IMR-90 (cell line): ENCODE measurements around the gene AHCTF1.

Source experiments
- BHLHE40 ChIP-seq: fragments of 150-350 bp; IDR thresholded peaks from 2 replicates; pipeline ENCODE4 v1.6.1; 2016; ENCODE audit warnings: mild to moderate bottlenecking, low read depth, low read length
- CEBPB ChIP-seq: IDR thresholded peaks from 2 replicates; pipeline ENCODE4 v1.6.1; 2012; ENCODE audit warnings: low read depth, low read length, improper control_type of control experiment
- CHD1 ChIP-seq: IDR thresholded peaks from 2 replicates; pipeline ENCODE4 v1.6.1; 2012; ENCODE audit warnings: low read depth, low read length, improper control_type of control experiment
- CTCF ChIP-seq: conservative IDR thresholded peaks from 2 replicates; pipeline ENCODE4 v1.5.1; 2012; ENCODE audit warnings: mild to moderate bottlenecking, low read depth, low read length, improper control_type of control experiment
- FOS ChIP-seq: fragments of 150-350 bp; IDR thresholded peaks from 2 replicates; pipeline ENCODE4 v1.6.1; 2016; ENCODE audit warnings: low read depth, low read length
- MAFK ChIP-seq: IDR thresholded peaks from 2 replicates; pipeline ENCODE4 v1.6.1; 2012; ENCODE audit warnings: low read depth, low read length, improper control_type of control experiment
- POLR2A ChIP-seq: IDR thresholded peaks from 2 replicates; pipeline ENCODE4 v1.6.1; 2012; ENCODE audit warnings: mild to moderate bottlenecking, low read depth, low read length
- RAD21 ChIP-seq: IDR thresholded peaks from 2 replicates; pipeline ENCODE4 v1.6.1; 2012; ENCODE audit warnings: low read length, improper control_type of control experiment
- RCOR1 ChIP-seq: IDR thresholded peaks from 2 replicates; pipeline ENCODE4 v1.6.1; 2012; ENCODE audit warnings: mild to moderate bottlenecking, low read length, improper control_type of control experiment; ENCODE audit not compliant: insufficient replicate concordance
- RFX5 ChIP-seq: IDR thresholded peaks from 2 replicates; pipeline ENCODE4 v1.8.0; 2012; ENCODE audit warnings: low read depth, mild to moderate bottlenecking, low read length, moderate library complexity
- SMC3 ChIP-seq: fragments of 150-350 bp; IDR thresholded peaks from 2 replicates; pipeline ENCODE4 v1.6.1; 2016; ENCODE audit warnings: low read depth, mild to moderate bottlenecking, antibody characterized with exemption, low read length, moderate library complexity
- USF2 ChIP-seq: fragments of 150-350 bp; IDR thresholded peaks from 2 replicates; pipeline ENCODE4 v1.6.1; 2017; ENCODE audit warnings: mild to moderate bottlenecking, antibody characterized with exemption, low read length, low read depth
- TF ChIP-seq, protein P1 (sequence below): fragments of 150-350 bp; IDR thresholded peaks from 2 replicates; pipeline ENCODE4 v1.6.1; 2016; ENCODE audit warnings: low read depth, mild to moderate bottlenecking, low read length, moderate library complexity, borderline replicate concordance

GRCh38 chr1:246820666-246821065 is 111.1 kb downstream of the AHCTF1 start:
- TF ChIP-seq CTCF (no peak), CHD1 (no peak), POLR2A (no peak), RFX5 (no peak), RAD21 (no peak), SMC3 (no peak), USF2 (no peak), RCOR1 (no peak), CEBPB (no peak), BHLHE40 (no peak), FOS (no peak), MAFK (no peak)
- TF ChIP-seq, protein P1, sequence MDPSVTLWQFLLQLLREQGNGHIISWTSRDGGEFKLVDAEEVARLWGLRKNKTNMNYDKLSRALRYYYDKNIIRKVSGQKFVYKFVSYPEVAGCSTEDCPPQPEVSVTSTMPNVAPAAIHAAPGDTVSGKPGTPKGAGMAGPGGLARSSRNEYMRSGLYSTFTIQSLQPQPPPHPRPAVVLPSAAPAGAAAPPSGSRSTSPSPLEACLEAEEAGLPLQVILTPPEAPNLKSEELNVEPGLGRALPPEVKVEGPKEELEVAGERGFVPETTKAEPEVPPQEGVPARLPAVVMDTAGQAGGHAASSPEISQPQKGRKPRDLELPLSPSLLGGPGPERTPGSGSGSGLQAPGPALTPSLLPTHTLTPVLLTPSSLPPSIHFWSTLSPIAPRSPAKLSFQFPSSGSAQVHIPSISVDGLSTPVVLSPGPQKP, result no peak
